ENCODE results near the gene ZSCAN23. TPM values are rescaled to one million over a fixed set of nuclear protein-coding genes. Genes with fewer than 3 reads are reported as not detected.

ZSCAN23 gene
- total RNA-seq, result 1 to 10 TPM; 1.3 to 2.9 TPM

DNA sequence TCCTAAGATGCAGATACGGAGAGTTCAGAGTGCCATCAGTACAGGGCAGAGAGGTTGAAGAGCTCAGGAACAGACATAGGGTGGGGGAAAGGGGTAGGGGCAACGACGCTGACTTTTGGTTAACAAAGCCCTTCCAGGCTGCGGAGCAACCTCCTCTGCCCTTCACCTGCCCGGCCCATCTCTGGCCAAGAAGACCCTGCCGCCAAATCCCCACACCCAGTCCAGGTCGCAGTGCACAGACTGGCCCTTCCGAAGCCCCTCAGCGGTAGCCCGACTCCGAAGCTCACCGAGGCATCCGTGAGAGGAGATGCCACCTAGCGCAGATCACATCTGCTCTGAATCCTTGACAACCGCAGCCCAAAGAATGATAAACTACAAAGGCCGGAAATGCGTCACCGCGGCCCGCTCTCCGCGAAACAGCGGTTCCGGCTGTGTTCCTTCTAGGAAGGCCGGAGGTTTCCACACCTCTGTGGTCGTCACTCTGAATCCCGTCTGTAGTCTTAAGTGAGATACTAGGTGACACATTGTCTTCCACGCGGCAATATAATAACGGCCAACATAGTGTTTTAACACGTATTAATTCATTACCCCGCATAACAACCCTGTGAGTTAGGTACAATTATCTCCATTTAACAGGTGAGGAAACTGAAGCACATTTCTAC lies at the start of gene ZSCAN23:
TSS of gene ZSCAN23 (minus strand) at position 380 of the 662 bp plus-strand sequence. CDS start 7,225 bp downstream, outside the sequence.
- POLR2A ChIA-PET, result interaction anchor here (0.6 to 2.2 kb wide), 12 partner anchors 9 to 452 kb away, joined by 3 to 17 read pairs (median 4); partner anchors contain the start of gene ZSCAN12
- Mint-ChIP-seq H3K4me3 (peak within 1 kb of the TSS; percentile 95), H3K27me3 (peaks cover 3% of the 10 kb centered on the region), H3K27ac (peak within 1 kb of the TSS; percentile 98), H3K4me1 (peaks cover 44% of the 10 kb centered on the region), H3K36me3 (peaks cover 20% of the 10 kb centered on the region), H3K9me3 (peaks cover 9% of the 10 kb centered on the region)
- ATAC-seq (ENCODE audit: low read depth), result peak; percentile 88
- peak; percentile 89 for DNase-seq

DNA sequence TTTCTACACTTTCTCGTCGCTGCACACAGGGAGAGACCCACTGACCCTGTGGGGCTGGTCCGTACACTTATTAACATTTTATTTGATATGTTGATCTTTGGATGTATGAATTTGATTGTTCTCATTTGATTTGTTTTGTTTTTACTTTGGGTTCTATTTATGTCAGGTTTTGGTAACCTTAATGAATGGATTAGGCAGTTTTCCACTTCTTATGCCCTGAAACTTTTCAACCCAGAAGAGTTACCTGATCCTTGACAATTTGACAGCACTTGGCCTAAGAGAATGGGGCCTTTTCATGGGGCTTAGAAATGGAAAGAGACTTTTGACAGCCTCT lies 48.7 kb upstream of the ZSCAN23 start:
- Mint-ChIP-seq H3K4me1 (peaks cover 29% of the 10 kb centered on the region), H3K9me3 (peaks cover 1% of the 10 kb centered on the region), H3K27ac (no peak overlapping the region), H3K27me3 (peaks cover 67% of the 10 kb centered on the region), H3K4me3 (no peak overlapping the region), H3K36me3 (no peaks in the 10 kb centered on the region)
- ATAC-seq (ENCODE audit: low read depth), result no peak
- POLR2A ChIA-PET, result no interaction called here
- DNase-seq, result no peak

DNA sequence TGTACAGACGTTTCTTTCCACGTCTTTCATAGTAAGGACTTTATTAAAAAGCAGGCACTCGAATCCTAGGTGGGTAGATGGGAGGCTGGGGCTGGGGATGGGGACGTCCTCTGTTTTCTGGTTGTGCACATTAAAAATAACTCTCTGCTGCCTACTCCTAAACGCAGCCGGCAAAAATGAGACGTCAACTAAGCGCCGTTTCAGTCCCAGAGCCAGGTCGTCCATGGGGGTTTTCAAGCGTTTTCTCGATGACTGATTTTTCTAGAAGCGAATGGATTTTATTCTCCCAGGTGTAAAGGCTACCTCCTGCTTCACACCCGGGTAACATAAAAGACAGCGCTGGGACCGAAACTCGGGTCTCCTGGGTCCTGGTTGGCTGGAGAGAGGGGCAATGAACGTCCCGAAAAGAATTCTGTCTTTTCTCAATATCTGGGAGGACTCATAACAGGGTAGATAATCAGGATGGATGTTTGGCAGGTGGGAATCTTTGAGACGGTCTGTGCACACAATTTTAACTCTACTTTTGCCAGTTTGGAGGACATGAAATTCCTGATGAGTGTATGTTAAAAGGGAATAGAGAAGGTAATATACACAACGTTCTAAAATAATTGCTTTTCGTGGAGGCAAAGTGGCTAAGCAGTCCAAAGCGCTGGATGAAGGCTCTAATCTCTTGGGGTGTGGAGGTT lies 47.1 kb upstream of the ZSCAN23 start:
- H3K9me3 Mint-ChIP-seq, result peaks cover 6% of the 10 kb centered on the region
- DNase-seq (no peak), ATAC-seq (ENCODE audit: low read depth) (peak; percentile 18)
- peaks cover 32% of the 10 kb centered on the region for H3K4me1 Mint-ChIP-seq
- peak overlapping the region; percentile 82 for H3K4me3 Mint-ChIP-seq
- H3K27ac Mint-ChIP-seq, result peak overlapping the region; percentile 66
- H3K36me3 Mint-ChIP-seq, result peaks cover 2% of the 10 kb centered on the region
- POLR2A ChIA-PET, result no interaction called here
- H3K27me3 Mint-ChIP-seq, result peaks cover 69% of the 10 kb centered on the region

DNA sequence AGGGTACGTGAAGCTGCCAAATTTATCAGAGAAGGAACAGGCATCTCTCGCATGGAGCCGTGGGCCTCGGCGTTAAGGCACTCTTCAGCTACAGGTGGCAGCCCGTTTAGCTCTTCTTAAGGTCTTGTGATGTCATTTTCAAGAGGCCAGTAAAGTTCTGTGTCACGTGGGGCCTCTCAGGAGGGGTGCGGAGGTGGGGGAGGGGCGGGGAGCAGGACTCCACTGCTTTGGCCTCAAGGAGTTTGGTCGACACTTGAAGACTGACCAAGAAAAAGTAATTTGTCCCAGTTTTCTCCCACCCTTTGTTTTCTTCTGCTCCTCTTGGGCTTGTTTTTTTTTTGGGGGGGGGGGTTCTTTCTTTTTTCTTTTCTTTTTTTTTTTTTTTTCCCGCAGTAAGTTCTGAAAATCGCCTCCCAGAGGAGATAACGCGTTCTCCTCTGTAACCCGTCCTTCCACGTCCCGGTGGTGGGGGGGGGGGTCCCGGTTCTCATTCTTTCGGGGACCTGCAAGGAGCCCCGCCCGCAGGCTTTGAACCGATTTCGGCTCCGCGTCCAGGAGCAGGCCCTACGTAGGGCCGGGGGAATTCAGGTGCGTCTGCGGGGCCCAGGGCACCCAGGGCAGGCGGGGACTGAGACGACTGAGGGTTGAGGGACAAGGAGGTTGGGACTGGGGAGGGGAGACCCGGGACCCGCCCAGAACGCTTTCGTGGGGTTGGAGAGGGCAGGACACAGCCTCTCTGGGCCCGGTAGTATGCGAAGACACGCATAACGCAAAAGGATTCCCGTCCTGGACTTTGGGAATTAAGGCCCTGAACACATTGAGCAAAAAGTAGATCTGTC lies 46.3 kb upstream of the ZSCAN23 start:
- Mint-ChIP-seq H3K36me3 (peaks cover 3% of the 10 kb centered on the region), H3K4me1 (peaks cover 34% of the 10 kb centered on the region), H3K27ac (peak overlapping the region; percentile 82), H3K4me3 (peak overlapping the region; percentile 82), H3K9me3 (peaks cover 8% of the 10 kb centered on the region), H3K27me3 (peaks cover 67% of the 10 kb centered on the region)
- POLR2A ChIA-PET, result interaction anchor here (0.6 to 1.2 kb wide), 8 partner anchors 13 to 620 kb away, joined by 3 to 7 read pairs (median 4); partner anchors contain the start of gene ZSCAN23
- DNase-seq, result peak; percentile 55
- peak; percentile 84 for ATAC-seq (ENCODE audit: low read depth)

DNA sequence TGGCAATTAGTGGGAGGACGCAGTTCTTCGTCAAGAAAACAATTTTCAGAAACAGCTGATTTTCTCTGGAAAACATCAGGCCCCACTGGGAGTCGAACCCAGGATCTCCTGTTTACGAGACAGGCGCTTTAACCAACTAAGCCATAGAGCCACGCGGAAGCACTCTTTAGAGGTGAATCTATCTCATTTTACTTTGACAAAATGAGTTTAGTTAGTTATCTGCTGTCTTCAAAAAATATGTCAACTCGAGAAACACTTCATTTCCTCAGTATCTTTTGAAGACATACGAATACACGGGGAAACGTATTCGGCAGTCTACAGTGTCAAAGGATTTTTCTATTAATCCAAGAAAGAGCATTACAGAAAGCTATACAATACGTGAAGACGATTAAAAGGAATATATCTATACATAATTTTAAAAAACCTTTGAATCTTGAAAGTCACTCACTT lies 45.6 kb upstream of the ZSCAN23 start:
- POLR2A ChIA-PET, result interaction anchor here (0.6 to 1.2 kb wide), 8 partner anchors 12 to 620 kb away, joined by 3 to 7 read pairs (median 4); partner anchors contain the start of gene ZSCAN23
- H3K4me3 Mint-ChIP-seq, result peak overlapping the region; percentile 82
- H3K9me3 Mint-ChIP-seq, result peaks cover 8% of the 10 kb centered on the region
- ATAC-seq (ENCODE audit: low read depth) (no peak), DNase-seq (no peak)
- peaks cover 3% of the 10 kb centered on the region for H3K36me3 Mint-ChIP-seq
- H3K27me3 Mint-ChIP-seq, result peaks cover 67% of the 10 kb centered on the region
- peaks cover 34% of the 10 kb centered on the region for H3K4me1 Mint-ChIP-seq
- H3K27ac Mint-ChIP-seq, result peak overlapping the region; percentile 82

DNA sequence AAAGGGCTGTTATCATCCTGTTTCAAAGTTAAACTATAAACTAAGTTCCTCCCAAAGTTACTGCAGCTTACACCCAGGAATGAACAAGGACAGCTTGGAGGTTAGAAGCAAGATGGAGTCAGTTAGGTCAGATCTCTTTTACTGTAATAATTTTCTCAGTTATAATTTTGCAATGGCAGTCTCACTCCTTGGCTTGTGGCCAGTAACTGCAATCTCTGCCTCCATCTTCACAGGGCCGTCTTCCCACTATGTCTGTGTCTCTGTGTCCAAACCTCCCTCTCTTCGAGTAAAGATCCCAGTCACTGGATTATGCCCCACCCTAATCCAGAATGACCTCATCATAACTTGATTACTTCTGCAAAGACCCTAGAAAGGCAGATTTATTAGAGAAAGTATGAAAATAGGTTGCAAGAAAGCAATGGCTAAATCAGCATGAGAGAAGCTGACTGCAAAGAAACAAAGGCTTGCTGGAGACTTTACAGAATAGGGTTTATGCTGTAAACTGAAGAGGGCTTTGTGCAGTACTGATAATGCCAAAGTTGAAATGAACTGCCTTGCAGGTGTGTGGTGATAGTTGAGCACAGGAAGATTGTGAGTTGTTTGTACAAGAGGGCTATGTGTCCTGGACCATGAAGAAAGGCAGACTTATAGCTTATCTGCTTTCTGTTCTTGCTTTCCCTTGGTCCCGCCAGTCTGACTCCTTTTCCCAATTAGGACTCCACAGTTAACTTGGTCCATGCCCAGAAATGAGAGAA lies 43.9 kb upstream of the ZSCAN23 start:
- Mint-ChIP-seq H3K36me3 (peaks cover 3% of the 10 kb centered on the region), H3K4me3 (no peak overlapping the region), H3K9me3 (peaks cover 9% of the 10 kb centered on the region), H3K27me3 (peaks cover 71% of the 10 kb centered on the region), H3K4me1 (peaks cover 30% of the 10 kb centered on the region), H3K27ac (no peak overlapping the region)
- ATAC-seq (ENCODE audit: low read depth) (no peak), DNase-seq (no peak)
- POLR2A ChIA-PET, result no interaction called here

DNA sequence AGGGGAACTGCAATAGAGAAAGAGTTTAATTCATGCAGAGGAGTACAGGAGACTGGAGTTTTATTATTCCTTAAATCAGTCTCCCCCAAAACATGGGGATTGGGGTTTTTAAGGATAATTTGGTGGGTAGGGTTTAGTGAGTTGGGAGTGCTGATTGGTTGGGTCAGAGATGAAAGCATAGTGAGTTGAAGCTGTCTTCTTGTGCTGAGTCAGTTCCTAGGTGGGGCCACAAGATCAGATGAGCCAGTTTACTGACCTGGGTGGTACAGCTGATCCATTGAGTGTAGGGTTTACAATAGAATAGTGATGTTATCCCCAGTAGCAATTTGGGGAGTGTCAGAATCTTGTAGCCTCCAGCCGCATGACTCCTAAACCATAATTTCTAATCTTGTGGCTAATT lies 43.2 kb upstream of the ZSCAN23 start:
- Mint-ChIP-seq H3K4me1 (peaks cover 29% of the 10 kb centered on the region), H3K9me3 (peaks cover 10% of the 10 kb centered on the region), H3K4me3 (no peak overlapping the region), H3K27me3 (peaks cover 69% of the 10 kb centered on the region), H3K27ac (no peak overlapping the region), H3K36me3 (peaks cover 3% of the 10 kb centered on the region)
- POLR2A ChIA-PET, result no interaction called here
- ATAC-seq (ENCODE audit: low read depth), result no peak
- DNase-seq, result no peak

DNA sequence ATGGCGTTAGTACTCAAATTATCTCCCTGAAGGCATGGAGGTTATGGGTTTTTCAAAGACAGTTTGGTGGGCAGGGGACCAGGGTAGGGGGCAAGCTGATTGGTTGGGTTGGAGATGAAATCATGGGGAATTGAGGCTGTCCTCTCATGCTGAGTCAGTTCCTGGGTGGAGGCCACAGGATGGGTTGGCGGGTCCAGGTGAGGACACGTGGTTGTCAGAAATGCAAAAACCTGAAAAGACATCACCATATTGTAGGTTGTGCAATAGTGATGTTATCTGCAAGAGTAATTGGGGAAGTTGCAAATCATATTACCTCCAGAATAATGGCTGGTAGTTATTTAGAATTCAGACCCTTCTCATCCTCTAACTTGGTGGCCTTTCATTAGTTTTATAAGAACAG lies 42.2 kb upstream of the ZSCAN23 start:
- POLR2A ChIA-PET, result no interaction called here
- Mint-ChIP-seq H3K4me1 (peaks cover 20% of the 10 kb centered on the region), H3K36me3 (peaks cover 3% of the 10 kb centered on the region), H3K27ac (no peak overlapping the region), H3K9me3 (peaks cover 10% of the 10 kb centered on the region), H3K4me3 (no peak overlapping the region), H3K27me3 (peaks cover 72% of the 10 kb centered on the region)
- ATAC-seq (ENCODE audit: low read depth), result no peak
- no peak for DNase-seq

DNA sequence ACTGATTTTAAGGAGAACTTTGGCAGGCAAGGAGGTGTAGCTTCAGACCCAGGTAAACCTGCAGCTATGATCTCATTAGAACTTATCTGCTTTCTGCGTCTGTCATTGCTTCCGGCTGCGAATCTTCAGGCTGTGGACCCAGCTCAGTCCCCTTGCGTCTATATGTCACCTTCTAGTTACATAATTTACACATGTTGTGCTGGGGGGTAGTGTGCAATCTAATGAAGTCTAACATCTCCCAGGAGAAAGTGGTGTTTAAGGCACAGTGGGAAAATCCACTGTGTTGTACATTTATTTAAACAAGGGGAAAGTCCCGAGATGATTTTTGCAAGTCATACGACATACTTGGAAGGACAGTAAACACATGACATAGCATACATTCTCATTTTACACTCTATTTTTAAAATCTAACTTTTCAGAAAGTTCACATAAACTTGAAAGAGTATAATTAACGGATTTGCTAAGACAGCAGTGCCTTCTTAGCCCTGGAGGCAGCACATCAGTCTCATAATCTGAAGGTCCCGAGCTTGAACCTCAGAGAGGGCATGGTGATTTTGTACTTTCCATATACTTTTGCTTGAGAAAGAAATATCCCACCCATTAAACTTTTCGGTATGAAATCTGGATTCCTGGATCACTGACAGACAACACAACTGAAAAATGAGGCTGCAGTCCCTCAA lies 37.1 kb upstream of the ZSCAN23 start:
- ATAC-seq (ENCODE audit: low read depth), result no peak
- peaks cover 5% of the 10 kb centered on the region for H3K9me3 Mint-ChIP-seq
- H3K36me3 Mint-ChIP-seq, result peaks cover 1% of the 10 kb centered on the region
- H3K4me3 Mint-ChIP-seq, result no peak overlapping the region
- POLR2A ChIA-PET, result interaction anchor here (1.0 kb wide), 1 partner anchor 37 kb away, joined by 3 read pairs; the partner anchor contains the start of gene ZSCAN23
- no peak overlapping the region for H3K27ac Mint-ChIP-seq
- H3K4me1 Mint-ChIP-seq, result peaks cover 9% of the 10 kb centered on the region
- DNase-seq, result no peak
- peaks cover 81% of the 10 kb centered on the region for H3K27me3 Mint-ChIP-seq

DNA sequence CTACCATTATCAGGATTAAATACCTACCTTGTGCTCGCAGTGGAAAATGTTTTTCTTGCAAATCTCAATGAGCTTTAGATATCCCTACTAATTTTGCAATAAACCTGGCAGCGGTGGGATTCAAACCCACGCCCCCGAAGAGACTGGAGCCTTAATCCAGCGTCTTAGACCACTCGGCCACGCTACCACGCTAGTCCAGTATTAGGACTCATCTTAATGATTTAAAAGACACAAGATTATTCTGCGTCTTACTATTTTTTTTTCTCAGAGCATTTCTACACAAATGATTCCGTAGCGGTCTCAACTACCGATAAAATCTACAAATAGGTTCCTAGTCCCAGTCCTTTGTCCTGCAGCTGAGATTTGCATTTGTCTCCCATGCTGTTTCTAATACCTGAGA lies 35.2 kb upstream of the ZSCAN23 start:
- H3K4me3 Mint-ChIP-seq, result peak overlapping the region; percentile 40
- POLR2A ChIA-PET, result interaction anchor here (0.6 kb wide), 1 partner anchor 286 kb away, joined by 3 read pairs; no protein-coding TSS in a partner anchor
- ATAC-seq (ENCODE audit: low read depth) (no peak), DNase-seq (no peak)
- H3K27ac Mint-ChIP-seq, result no peak overlapping the region
- peaks cover 84% of the 10 kb centered on the region for H3K27me3 Mint-ChIP-seq
- no peaks in the 10 kb centered on the region for H3K36me3 Mint-ChIP-seq
- H3K9me3 Mint-ChIP-seq, result peaks cover 2% of the 10 kb centered on the region
- peaks cover 13% of the 10 kb centered on the region for H3K4me1 Mint-ChIP-seq

DNA sequence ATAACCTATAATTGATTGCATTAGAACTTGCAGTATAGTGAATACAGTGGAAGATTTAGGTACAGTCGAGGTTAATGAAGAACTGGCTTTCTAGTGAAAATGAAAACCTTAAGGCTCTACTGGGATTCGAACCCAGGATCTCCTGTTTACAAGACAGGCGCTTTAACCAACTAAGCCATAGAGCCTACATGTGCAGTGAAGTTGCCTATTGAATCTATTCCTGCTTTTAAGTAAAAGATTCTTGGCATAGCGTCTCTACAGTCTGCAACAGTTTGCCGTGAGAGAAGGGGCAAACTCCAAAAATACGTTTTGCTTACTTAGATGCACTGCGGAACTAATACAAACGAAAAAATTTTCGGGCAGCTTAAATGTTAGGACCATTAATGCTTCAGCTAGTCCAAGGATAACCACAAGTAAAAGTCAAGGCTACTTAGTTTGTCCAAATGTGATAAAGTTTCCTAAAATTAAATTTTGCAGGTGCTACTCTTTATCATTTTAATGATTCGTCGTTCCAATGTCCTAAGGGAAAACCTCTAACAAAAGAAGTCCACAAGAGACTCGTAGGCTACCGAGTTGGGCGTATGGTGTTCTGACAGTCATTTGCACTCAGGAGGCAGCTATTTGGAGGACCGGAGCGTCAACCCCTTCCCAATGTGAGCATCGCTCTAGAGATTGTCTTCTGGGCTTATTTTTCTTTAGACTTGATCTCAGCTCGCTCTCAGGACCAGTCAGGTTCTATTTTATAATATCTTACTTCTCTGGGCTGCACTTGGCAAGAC lies 31.3 kb upstream of the ZSCAN23 start:
- Mint-ChIP-seq H3K36me3 (peaks cover 2% of the 10 kb centered on the region), H3K9me3 (peaks cover 3% of the 10 kb centered on the region), H3K4me1 (peaks cover 13% of the 10 kb centered on the region), H3K4me3 (peak overlapping the region; percentile 62), H3K27ac (no peak overlapping the region), H3K27me3 (peaks cover 60% of the 10 kb centered on the region)
- POLR2A ChIA-PET, result interaction anchor here (0.6 to 0.7 kb wide), 2 partner anchors 15 to 419 kb away, joined by 3 read pairs; no protein-coding TSS in a partner anchor
- DNase-seq (no peak), ATAC-seq (ENCODE audit: low read depth) (peak; percentile 60)

Data from activated naive CD8-positive, alpha-beta T cell treated with anti-CD3 and anti-CD28 coated beads, Interleukin-2, amount 10 ng/mL, durations not matched to agents 7 days and 5 days (primary cell).